Measurements from ENCODE around the gene ING3. TPM values are rescaled to one million over a fixed set of nuclear protein-coding genes. Genes with fewer than 3 reads are reported as not detected.
A peak's percentile ranks its signal among the peaks of the same experiment; 100 is the strongest.

ING3 gene
- total and polyA plus RNA-seq, 9 of the 15 experiments (the other 6 are each of a cell fraction or from before 2014, with no cell fraction given), result 22.8 to 233 (median 50.4) TPM

- peak; percentile 33 to 53 for TF ChIP-seq AFF1 (IDR thresholded peaks at IDR 0.05; ENCODE audit: low read depth in 1 of 2, partially characterized antibody in 2 of 2)
- TF ChIP-seq JUND (IDR thresholded peaks at IDR 0.05; ENCODE audit: borderline replicate concordance, low read depth, low read length), result peak; percentile 23; the same call in 1 of the 2 replicates
- TF ChIP-seq JUND (tag; IDR thresholded peaks at IDR 0.05; ENCODE audit: borderline replicate concordance, low read depth, low read length), result no peak
- TF ChIP-seq RBFOX2 (IDR thresholded peaks at IDR 0.05; ENCODE audit: low read depth, low read length), result 0 out of 2 replicates have a peak, but pooled peaks have one; percentile 10
- peak; percentile 64 for TF ChIP-seq SAP30 (IDR thresholded peaks at IDR 0.05; ENCODE audit: borderline replicate concordance, insufficient read depth, low read depth, low read length, poor library complexity, severe bottlenecking)
- TF ChIP-seq UBTF (IDR thresholded peaks at IDR 0.05; ENCODE audit: borderline replicate concordance in 1 of 2, low read depth in 2 of 2, low read length in 2 of 2), result peak; percentile 18 to 81; a peak in 3 of 4 replicates
- TF ChIP-seq ZNF76 (CRISPR knock-in tag; IDR thresholded peaks at IDR 0.05; ENCODE audit: borderline replicate concordance), result 0 out of 2 replicates have a peak, but pooled peaks have one; percentile 32
- TF ChIP-seq FOXK1 (CRISPR knock-in tag; IDR thresholded peaks at IDR 0.05; ENCODE audit: borderline replicate concordance), result 0 out of 2 replicates have a peak, but pooled peaks have one; percentile 18
- TF ChIP-seq ILF3 (IDR thresholded peaks at IDR 0.05; ENCODE audit: borderline replicate concordance), result 0 out of 2 replicates have a peak, but pooled peaks have one; percentile 17
- TF ChIP-seq MNT (conservative IDR thresholded peaks at IDR 0.05), result peak in 1 of 2 experiments; percentile 11; a peak in 2 of 4 replicates
- TF ChIP-seq MYC (IDR thresholded peaks at IDR 0.05; ENCODE audit: low read depth, low read length), result 0 out of 2 replicates have a peak, but pooled peaks have one; percentile 2
- TF ChIP-seq MYC (CRISPR knock-in tag; IDR thresholded peaks at IDR 0.05; ENCODE audit: borderline replicate concordance, low read depth), result no peak
Observed at GRCh38 chr7:120989257-120990220, 39.0 kb downstream of the ING3 start (continued).
